HPDE6-E6E7 (cell line): Measurements from ENCODE around the gene AMMECR1L.
"Not testable (repeated sequence)": the region's sequence is repeated elsewhere in the genome, so short reads cannot be mapped to it uniquely, and the experiment has no call there.

Experiments used
- DNase-seq: peaks from one replicate; pipeline ENCODE4 v3.0.0; 2011; ENCODE audit warnings: missing footprints; ENCODE audit errors: extremely low spot score

Gene AMMECR1L

DNA sequence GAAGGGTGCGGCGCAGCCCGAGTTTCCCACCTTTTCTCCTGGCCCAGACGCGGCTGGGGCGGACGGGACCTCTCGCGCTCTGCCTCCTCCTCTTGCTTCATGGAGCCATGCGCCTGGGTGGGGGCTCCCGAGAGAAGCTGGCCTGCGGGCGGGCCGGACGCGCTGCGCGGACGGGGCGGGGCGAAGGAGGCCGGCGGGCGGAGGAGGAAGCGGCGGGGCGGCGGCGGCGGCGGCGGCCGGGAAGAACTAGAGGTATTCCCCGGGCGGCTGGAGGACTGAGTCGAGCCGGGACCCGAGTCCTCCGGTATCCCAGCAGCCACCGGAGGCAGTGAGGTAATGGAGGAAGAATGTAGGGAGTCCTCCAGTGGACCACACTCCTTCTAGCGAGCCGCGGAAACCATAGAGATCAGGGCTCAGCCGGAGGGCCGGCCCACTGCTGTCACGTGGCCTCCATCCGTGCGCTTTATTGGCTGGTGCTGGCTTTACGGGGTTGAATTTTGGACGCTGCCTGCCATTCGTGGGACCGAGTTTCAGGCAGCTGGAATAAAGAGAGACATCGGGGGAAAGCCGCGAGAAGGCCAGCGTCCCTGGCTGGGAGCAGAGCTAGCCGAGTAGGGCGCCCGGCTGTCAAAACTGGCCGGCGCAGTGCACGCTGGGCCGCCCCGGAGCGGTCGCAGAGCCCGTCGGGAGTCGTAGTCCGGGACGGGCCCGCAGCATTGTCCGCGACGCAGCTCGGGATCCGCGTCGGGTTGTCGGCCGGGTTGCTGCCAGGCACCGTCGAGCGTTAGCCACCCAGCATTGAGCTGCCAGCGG is at the start of gene AMMECR1L:
Gene AMMECR1L (minus strand): TSS at position 177 of the 813 bp plus-strand sequence. CDS start 11,722 bp downstream, outside the sequence.
- not testable (repeated sequence) for DNase-seq

DNA sequence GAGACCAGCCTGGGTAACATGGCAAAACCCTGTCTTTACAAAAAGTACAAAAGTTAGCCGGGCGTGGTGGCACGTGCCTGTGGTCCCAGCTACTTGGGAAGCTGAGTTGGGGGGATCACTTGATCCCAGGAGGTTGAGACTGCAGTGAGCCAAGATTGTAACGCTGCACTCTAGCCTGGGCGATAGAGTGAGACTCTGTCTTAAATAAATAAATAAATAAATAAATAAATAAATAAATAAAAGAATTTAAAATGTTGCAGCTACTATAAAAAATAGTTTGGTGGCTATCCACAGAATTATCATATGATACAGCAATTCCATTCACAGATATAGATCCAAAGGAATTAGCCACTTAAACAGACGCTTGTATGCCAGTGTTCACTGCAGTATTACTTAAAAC is 49.6 kb upstream of the AMMECR1L start:
- no peak for DNase-seq

DNA sequence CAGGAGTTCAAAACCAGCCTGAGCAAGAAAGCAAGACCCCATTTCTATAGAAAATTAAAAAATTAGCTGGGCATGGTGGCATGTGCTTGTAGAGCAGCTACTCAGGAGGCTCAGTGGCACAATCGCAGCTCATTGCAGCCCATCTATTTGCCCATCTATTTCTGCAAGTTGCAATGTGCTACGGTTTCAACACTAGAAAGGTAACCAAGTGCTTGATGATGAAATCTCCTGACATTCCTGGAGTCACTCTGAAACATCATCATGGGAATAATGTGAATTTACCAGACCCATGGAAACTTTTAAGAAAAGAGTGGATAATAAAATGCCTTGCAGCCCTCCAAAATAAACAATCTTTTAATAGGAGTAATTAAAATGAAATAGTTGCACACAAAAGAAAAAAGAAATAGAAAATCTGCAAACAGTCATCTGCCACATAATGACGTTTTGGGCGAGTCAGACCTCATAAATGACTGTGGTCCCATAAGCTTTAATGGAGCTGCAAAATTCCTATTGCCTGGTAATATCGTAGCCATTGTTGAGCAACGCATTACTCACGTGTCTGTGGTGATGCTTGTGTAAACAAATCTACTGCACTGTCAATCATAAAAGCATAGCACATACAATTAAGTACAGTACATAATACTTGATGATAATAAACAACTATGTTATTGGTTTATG is 46.6 kb upstream of the AMMECR1L start:
- peak; percentile 38 for DNase-seq

DNA sequence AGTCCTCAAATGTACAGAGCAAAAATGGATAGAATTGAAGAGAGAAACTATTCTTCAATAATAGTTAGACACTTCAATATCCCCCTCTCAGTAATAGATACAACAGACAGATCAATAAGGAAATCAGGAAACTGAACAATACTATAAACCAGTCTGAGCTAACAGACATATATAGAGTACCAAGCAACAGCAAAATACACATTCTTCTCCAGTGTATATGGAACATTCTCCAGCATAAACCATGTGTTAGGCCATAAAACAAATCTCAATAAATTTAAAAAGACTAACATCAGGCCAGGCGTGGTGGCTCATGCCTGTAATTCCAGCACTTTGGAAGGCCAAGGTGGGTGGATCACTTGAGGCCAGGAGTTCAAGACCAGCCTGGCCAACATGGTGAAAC is 43.7 kb upstream of the AMMECR1L start:
- DNase-seq = no peak

DNA sequence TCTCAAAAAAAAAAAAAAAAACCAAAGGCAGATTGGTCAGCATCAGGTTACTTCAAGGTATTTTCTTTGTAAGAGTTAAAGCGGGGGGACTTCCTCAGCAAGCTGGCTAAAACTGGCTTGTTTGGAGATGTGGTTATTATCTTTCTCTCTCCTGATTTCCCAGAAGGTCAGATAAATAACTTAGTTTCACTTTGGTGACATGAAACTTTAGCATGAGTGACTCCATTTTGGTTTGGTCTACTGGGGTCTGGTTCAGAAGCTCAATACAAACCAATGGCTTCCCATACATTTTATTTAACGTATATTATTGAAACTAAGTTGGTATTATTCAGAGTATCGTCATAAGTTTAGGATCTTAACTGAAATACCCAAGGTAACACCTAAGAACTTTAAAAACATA is 41.6 kb upstream of the AMMECR1L start:
- DNase-seq = no peak

DNA sequence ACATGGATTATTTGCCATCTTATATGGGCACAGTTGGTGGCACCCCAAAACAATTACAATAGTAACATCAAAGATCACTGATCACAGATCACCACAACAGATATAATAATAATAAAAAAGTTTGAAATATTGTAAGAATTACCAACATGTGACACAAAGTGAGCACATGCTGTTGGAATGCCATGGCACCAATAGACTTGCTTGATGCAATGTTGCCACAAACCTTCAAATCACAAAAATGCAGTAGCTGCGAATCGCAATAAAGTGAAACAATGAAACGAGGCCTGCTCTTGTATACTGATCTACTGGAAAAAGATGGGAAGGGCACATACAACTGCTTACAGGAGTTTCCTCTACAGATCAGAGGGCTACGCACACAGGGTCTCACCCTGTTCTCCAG is 32.2 kb upstream of the AMMECR1L start:
- no peak for DNase-seq

DNA sequence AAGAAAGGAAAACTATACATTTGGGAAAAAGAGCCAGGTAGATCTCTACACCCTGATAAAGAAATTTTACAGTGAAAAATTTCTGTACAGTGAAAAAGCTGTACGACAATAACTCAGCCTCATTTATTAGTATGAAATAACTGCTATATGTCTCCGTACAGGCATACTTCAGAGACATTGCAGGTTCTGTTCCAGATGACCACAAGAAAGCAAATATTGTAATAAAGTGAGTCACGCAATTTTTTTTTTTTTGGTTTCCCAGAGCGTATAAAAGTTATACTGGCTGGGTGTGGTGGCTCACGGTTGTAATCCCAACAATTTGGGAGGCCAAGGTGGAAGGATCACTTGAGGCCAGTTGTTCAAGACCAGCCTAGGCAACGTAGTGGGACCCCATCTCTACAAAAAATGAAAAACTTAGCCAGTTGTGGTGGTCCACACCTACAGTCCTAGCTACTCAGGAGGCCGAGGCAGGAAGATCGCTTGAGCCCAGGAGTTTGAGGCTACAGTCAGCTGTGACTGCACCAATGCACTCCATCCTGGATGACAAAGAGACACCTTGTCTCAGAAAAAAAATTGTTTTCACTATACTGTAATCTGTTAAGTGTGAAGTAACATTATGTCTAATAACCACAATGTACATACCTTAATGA is 28.2 kb upstream of the AMMECR1L start:
- DNase-seq = no peak

DNA sequence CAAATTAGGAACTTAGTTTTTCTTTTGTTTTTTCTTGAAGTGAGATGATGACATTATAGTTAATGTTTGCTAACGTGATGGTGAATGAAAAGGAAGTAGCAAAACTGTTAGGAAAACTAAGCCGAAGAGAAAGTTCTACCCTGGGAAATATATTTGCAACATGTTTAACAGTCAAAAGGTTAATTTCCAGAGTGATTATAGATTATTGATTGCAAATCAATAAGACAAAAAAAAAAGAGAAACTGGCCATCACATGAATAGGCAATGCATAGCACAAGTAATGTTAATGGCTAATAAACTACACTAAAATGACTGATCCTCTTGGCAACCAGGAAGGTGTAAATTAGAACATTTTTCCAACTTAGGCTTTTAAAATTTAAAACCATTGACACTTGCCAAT is 26.0 kb upstream of the AMMECR1L start:
- DNase-seq = no peak

DNA sequence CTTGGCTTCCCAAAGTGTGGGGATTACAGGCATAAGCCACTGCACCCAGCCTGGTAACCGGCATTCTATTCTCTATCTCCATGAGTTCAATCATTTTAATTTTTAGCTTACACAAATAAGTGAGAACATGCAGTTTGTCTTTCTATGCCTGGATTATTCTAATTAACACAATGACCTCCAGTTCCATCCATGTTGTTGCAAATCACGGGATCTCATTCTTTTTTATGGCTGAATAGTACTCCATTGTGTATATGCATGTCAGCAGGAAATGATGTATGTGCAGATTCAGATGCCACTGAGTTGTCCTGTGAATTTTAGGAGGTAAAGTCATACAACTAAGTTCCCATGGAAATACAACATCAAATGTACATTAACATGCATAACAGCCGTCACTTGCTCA is 24.7 kb upstream of the AMMECR1L start:
- no peak for DNase-seq

DNA sequence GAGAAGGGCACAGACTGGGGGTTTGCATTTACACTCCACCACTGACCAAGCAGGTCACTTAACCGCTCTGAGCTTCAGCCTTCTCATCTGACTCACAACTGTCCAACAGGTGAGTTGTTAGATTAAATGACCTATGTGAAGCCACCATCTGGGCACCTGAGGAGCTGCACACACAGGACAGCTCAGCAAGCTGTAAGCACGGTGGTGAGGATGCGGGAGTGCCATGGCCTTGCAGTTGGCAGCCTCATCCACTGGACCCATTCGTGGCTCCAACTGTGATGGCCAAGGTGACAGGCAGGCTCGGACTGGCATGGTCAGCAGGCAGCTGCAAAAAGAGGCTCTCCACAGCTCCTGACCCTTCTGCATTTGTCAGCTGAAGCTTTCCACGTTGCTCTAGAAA is 23.3 kb upstream of the AMMECR1L start:
- no peak for DNase-seq

DNA sequence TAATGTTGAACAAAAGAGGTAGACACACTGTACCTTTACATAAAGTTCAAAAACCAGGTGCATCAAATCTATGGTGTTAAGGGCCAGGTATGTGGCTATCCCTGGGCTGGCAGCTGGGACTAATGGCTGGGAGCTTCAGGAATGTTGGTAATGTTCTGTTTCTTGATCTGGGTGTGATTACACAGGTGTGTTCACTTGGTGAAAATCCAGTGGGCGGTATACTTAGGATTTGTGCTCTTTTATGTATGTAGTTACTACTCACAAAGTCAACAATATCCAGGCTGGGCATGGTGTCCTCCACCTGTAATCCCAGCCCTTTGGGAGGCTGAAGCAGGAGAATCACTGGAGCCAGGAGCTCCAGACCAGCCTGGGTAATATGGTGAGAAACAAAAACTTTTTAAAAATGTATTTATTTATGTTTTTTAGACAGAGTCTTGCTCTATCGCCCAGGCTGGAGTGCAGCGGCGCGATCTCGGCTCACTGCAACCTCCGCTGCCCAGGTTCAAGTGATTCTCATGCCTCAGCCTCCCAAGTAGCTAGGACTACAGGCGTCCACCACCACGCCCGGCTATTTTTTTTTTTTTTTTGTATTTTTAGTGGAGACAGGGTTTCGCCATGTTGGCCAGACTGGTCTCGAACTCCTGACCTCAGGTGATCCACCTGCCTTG is 22.1 kb upstream of the AMMECR1L start:
- not testable (repeated sequence) for DNase-seq

DNA sequence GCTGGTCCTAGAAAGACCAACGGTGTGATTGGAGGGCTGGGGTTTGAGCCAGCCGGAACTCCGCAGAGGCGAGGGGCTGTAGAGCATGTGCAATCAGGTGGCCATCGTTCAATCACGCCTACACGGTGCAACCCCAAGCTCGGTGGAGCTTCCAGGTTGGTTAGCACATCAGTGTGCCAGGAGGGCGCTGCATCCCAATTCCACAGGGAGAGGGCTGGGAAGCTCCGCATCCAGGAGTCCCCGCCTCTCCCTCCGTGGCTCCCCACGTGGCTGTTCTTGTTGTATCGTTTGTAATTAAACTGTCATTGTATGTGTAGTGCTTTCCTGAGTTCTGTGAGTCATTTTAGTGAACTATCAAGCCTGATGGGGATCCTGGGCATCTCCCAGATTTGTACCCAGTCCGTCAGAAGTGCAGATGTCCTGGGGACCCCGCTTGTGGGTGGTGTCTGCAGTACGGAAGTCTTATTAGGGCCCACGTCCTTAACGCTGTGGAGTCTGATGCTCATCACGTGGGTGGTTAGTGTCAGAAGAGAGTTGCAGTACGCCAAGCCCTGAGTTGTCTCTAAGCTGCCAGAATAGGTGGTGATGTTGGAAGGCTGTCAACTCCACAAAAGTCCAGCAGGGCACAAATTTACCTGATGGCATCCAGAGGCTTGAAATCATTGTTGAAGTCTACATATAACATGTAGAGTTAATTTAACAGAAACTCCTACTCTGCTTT is 20.6 kb upstream of the AMMECR1L start:
- DNase-seq = no peak

DNA sequence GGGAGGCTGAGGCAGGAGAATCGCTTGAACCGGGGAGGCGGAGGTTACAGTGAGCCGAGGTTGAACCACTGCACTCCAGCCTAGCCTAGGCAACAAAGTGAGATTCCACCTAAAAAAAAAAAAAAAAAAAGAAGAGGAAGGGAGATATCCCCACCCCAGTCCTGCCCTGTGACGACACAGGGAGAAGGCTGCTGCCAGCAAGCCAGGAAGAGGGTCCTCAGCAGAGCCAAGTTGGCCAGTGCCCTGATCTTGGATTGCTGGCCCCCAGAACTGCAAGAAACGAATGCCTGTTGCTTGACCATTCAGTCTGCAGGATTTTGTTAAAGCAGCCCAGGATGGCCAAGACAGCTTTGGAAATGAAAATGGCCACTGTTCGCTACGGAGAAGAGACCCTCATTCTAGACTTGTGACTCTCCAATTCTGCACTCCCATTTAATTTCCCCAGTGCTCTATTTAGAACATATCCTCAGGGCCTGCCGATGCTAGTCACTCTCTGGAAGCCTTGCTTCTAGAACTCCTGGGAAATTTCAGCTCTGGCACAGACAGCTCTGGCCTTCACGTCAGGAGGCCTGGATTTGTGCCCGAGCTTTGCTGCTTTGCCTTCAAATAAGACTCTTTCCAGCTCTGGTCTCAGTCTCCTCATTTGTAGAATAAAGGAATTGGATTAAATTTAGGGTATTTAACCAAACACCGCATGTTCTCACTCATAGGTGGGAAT is 15.7 kb upstream of the AMMECR1L start:
- no peak for DNase-seq

DNA sequence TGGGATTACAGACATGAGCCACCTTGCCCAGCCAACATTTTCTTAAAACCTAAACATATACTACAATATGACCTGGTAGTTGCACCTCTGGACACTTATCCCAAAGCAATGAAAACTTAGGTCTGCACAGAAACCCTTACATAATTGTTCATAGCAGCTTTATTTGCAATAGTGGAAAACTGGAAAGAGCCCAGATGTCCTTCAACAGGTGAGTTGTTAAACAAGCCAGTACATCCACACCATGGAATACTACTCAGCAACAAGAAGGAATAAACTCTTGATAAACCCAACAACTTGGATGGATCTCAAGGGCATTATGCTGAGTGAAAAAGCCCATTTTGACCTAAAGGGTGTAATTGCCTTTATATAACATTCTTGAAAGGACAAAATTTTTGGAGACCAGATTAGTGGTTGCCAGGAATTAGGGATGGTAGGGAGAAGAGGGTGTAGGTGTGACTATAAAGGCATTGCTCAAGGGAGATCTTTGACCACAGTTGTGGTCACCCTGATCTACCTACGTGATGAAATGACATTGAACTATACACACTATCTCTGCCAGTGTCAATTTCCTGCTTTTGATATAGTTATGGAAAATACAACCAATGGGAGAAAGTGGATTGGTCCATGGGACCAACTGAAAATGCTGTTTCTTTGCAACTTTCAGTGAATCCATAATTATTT is 11.9 kb upstream of the AMMECR1L start:
- no peak for DNase-seq

DNA sequence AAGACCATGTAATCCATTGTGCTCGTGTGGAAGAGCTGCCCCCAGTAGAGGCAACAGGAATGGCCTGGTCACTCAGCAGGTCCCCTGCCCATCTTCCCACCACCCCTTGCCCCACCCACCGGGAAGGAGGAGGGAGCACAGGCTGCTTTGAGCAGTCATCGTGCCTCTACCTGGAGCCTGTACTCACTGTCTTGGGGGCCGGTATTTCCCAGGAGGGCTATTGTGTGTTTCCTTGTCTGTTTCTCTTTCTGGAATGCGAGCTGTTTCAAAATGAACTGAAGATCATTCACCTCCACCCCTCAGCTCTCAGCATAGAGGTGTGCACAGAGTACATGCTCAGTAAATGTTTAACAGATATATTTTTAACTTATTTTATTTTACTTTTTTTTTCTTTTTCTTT is 7.7 kb upstream of the AMMECR1L start:
- DNase-seq = no peak

DNA sequence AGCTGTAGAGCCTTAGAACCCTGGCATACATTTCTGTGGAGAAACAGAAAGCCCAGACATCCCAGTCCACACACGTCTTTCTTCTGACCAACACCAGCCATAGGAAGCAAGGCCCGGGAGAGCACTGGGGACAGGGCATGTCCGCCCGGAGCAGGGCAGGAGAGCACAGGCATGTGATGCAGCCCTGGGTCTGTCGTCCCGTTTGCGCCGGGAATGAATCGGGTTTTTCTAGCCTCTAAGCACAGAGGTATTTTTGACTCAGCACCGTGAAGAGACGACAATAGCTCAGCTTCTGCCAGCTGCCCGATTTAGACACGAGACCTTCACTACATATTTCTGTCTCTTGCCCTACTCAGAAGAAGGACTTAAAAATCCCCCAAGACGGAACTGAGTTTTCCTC is 7.3 kb upstream of the AMMECR1L start:
- DNase-seq = no peak

DNA sequence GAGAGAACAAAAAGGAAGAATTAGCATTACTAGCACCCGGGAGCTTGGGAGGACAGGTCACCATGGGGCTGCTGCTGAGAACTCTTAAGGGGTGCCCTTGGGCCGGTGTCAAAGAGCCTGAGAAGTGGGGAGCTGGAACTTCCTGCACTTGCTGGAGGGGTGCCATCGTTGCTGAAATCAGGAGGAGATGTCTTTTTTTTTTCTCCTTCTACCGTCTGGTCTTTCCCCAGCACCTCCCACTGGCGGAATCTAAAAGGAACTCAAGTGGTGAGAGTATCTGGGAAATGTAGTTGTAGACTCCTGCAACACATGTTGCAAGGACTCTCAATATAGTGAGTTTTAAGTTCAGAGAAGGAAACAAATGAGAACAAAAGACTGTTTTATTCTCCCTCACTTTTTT is 6.1 kb upstream of the AMMECR1L start:
- no peak for DNase-seq

DNA sequence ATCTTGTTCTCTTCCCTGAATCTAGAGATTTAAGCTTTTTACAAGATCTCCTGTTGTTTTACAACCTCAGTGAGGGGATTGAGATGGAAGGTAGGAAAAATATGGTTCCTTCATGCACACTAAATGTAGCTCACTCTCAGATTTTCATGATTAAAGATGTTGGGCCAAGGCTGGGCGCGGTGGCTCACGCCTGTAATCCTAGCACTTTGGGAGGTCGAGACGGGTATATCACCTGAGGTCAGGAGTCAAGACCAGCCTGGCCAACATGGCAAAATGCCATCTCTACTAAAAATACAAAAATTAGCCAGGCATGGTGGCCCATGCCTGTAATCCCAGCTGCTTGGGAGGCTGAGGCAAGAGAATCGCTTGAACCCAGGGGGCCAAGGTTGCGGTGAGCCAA is 5.0 kb upstream of the AMMECR1L start:
- DNase-seq = not testable (repeated sequence)

DNA sequence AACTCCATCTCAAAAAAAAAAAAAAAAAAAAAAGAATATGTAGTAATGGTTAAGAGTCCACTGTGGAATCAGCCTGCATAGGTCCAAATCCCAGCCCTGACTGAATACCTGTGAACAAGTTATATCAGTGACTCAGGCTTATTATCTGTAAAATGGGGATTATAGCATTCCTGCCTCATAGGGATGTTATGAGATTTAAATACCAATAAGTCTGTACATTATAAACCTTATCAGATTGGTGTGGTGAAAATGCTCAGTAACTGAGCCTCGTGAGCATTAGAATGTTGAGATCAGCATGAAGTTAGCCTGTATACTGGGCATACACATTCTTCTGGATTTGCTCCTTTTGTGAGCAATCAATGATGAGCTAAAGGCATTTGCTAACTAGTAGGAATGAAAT is 3.0 kb upstream of the AMMECR1L start:
- DNase-seq = no peak

DNA sequence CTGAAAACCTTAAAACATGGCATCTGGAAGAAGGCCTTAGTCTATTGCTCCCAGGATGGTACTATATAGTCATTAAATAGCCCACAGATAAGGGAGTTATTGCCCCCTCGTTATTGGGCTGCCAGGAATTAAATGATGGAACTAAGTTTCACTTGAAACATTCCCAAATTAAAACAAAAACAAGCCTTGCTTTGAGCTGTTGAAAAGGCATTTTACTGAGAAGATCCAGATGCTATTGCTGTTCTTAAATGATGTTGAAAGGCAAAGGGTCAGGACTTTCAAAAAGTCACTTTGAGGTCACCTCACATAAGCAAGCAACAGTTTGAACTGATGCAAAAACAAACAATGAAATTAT is 2.0 kb upstream of the AMMECR1L start:
- DNase-seq = no peak
